AG04450 (cell line): ENCODE data around the gene CHRND. TPM values are rescaled to one million over a fixed set of nuclear protein-coding genes. Genes with fewer than 3 reads are reported as not detected.

ENCODE experiments used
- CTCF ChIA-PET: fragments of 300-600, 350-600 bp; formaldehyde crosslinking; extraction: SDS; loops from one replicate; lab custom pipeline; 2022; ENCODE audit warnings: antibody characterized with exemption, inconsistent platforms; lab: Charles Lee
- POLR2A ChIA-PET: fragments of 350-600 bp; formaldehyde crosslinking; extraction: SDS; loops from one replicate; lab custom pipeline; 2021; ENCODE audit warnings: antibody characterized with exemption, inconsistent platforms; lab: Yijun Ruan, JAX
- DNase-seq: peaks from one replicate; pipeline ENCODE4 v3.0.0-alpha.2; 2011; ENCODE audit warnings: low read depth, low spot score
- H3K27ac ChIP-seq: one replicate; pipeline ENCODE4 v1.5.1; 2012; ENCODE audit warnings: low read depth, low read length, control low read depth
- H3K27me3 ChIP-seq: one replicate; pipeline ENCODE4 v1.6.0; 2012; ENCODE audit warnings: low read length; ENCODE audit not compliant: control insufficient read depth, insufficient read depth
- H3K4me3 ChIP-seq: 2 replicates; pipeline ENCODE4 v1.5.1; 2011; ENCODE audit warnings: mild to moderate bottlenecking, low read depth, low read length, control low read depth
- H3K9me3 ChIP-seq: 2 replicates; pipeline ENCODE4 v1.5.1; 2012; ENCODE audit warnings: low read length; ENCODE audit not compliant: control insufficient read depth, insufficient read depth
- polyA plus RNA-seq: library from polyadenylated mRNA; depleted of rRNA; stranded (reverse); fragments of >200 nt; gene quantifications from 2 replicates; pipeline ENCODE4 v1.2.3, GENCODE V29; 2011
- TF ChIP-seq, protein P1 (sequence below): IDR thresholded peaks from 2 replicates; pipeline ENCODE4 v1.5.1; 2011; ENCODE audit warnings: low read depth, low read length, control low read depth, inconsistent platforms

The CHRND gene
- polyA plus RNA-seq, 1 experiment = not detected

GRCh38 chr2:232551776-232552175 lies 25.8 kb downstream of the CHRND start:
- ChIA-PET CTCF (no interaction called here), POLR2A (no interaction called here)
- H3K4me3 ChIP-seq = peak overlapping the region; percentile 93
- no peaks in the 10 kb centered on the region for H3K27me3 ChIP-seq
- H3K27ac ChIP-seq = no peak overlapping the region
- DNase-seq = no peak
- H3K9me3 ChIP-seq = no peaks in the 10 kb centered on the region; the same call in 1 of the 2 replicates
- TF ChIP-seq, protein P1, sequence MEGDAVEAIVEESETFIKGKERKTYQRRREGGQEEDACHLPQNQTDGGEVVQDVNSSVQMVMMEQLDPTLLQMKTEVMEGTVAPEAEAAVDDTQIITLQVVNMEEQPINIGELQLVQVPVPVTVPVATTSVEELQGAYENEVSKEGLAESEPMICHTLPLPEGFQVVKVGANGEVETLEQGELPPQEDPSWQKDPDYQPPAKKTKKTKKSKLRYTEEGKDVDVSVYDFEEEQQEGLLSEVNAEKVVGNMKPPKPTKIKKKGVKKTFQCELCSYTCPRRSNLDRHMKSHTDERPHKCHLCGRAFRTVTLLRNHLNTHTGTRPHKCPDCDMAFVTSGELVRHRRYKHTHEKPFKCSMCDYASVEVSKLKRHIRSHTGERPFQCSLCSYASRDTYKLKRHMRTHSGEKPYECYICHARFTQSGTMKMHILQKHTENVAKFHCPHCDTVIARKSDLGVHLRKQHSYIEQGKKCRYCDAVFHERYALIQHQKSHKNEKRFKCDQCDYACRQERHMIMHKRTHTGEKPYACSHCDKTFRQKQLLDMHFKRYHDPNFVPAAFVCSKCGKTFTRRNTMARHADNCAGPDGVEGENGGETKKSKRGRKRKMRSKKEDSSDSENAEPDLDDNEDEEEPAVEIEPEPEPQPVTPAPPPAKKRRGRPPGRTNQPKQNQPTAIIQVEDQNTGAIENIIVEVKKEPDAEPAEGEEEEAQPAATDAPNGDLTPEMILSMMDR = no peak

DNA sequence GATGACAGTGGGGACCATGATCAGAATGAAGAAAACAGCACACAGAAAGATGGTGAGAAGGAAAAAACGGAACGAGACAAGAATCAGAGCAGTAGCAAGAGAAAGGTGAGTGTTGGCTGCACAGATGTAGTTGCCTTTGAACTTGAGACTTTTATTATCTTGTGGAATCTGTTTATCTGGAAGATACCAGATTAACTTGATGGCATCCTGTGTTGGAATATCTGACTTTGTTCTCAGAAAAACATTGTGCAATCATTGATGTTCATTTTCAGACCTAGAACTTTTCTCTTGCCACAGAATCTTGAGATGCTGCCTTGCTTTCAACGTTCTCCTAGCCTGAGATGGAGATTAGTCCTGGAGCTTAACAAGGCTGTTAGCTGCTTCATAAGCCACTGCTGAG lies 30.5 kb downstream of the CHRND start:
- Histone ChIP-seq H3K27me3 (no peaks in the 10 kb centered on the region), H3K4me3 (no peak overlapping the region), H3K9me3 (no peaks in the 10 kb centered on the region), H3K27ac (no peak overlapping the region)
- TF ChIP-seq, protein P1 = no peak
- no peak for DNase-seq
- ChIA-PET POLR2A (no interaction called here), CTCF (no interaction called here)

GRCh38 chr2:232562515-232563151 lies 36.7 kb downstream of the CHRND start:
- TF ChIP-seq, protein P1 = no peak
- H3K27me3 ChIP-seq = no peaks in the 10 kb centered on the region
- H3K4me3 ChIP-seq = no peak overlapping the region
- CTCF ChIA-PET = no interaction called here
- H3K9me3 ChIP-seq = no peaks in the 10 kb centered on the region
- DNase-seq = no peak
- POLR2A ChIA-PET = no interaction called here
- no peak overlapping the region for H3K27ac ChIP-seq

GRCh38 chr2:232563580-232563979 lies 37.6 kb downstream of the CHRND start:
- H3K27me3 ChIP-seq = no peaks in the 10 kb centered on the region
- DNase-seq = no peak
- H3K27ac ChIP-seq = no peak overlapping the region
- ChIA-PET POLR2A (no interaction called here), CTCF (no interaction called here)
- no peak overlapping the region for H3K4me3 ChIP-seq
- no peaks in the 10 kb centered on the region for H3K9me3 ChIP-seq
- TF ChIP-seq, protein P1 = no peak

- ChIA-PET POLR2A (interaction anchor here (1.3 kb wide), 1 partner anchor 17 kb away, joined by 5 read pairs; the partner anchor contains the start of genes EIF4E2 and TIGD1), CTCF (no interaction called here)
- TF ChIP-seq, protein P1 = no peak
- Histone ChIP-seq H3K27me3 (no peaks in the 10 kb centered on the region), H3K4me3 (no peak overlapping the region), H3K9me3 (no peaks in the 10 kb centered on the region), H3K27ac (no peak overlapping the region)
- no peak for DNase-seq
Measured at GRCh38 chr2:232567721-232568120, 41.8 kb downstream of the CHRND start.
